AG10803 (cell line): ENCODE data around the gene MOG.

ENCODE experiments used
- DNase-seq: peaks from one replicate; pipeline ENCODE4 v3.0.0; 2010; ENCODE audit warnings: low read depth
- H3K4me3 ChIP-seq: 2 replicates; pipeline ENCODE4 v1.5.1; 2011; ENCODE audit warnings: mild to moderate bottlenecking, low read length, control low read depth
- CTCF ChIP-seq: conservative IDR thresholded peaks from 2 replicates; pipeline ENCODE4 v1.5.1; 2011; ENCODE audit warnings: mild to moderate bottlenecking, low read length, control low read depth, inconsistent platforms

MOG gene

GRCh38 chr6:29696147-29697125, 39.5 kb downstream of the MOG start:
- DNase-seq: no peak
- H3K4me3 ChIP-seq: no peak overlapping the region
- TF ChIP-seq CTCF: peak; percentile 52

GRCh38 chr6:29702519-29703103, 45.7 kb downstream of the MOG start:
- DNase-seq: peak; percentile 14

GRCh38 chr6:29705389-29706231, 48.7 kb downstream of the MOG start:
- peak; percentile 53 for DNase-seq
- H3K4me3 ChIP-seq: no peak overlapping the region
- peak; percentile 76 for TF ChIP-seq CTCF

More at GRCh38 chr6:29702519-29703103, 45.7 kb downstream of the MOG start:
- H3K4me3 ChIP-seq: no peak overlapping the region
- TF ChIP-seq CTCF: peak; percentile 62

- no peak overlapping the region for H3K4me3 ChIP-seq
- DNase-seq: no peak
- TF ChIP-seq CTCF: no peak
Measured at GRCh38 chr6:29708432-29709179, 51.7 kb downstream of the MOG start.

GRCh38 chr6:29709188-29709587, 52.3 kb downstream of the MOG start:
- no peak for DNase-seq
- no peak for TF ChIP-seq CTCF
- no peak overlapping the region for H3K4me3 ChIP-seq

GRCh38 chr6:29710281-29710941, 53.5 kb downstream of the MOG start:
- TF ChIP-seq CTCF: no peak
- no peak overlapping the region for H3K4me3 ChIP-seq
- DNase-seq: no peak
